ENCODE measurements around the gene ZNF217.
"Not testable (repeated sequence)": the region's sequence is repeated elsewhere in the genome, so short reads cannot be mapped to it uniquely, and the experiment has no call there.

Gene ZNF217

DNA sequence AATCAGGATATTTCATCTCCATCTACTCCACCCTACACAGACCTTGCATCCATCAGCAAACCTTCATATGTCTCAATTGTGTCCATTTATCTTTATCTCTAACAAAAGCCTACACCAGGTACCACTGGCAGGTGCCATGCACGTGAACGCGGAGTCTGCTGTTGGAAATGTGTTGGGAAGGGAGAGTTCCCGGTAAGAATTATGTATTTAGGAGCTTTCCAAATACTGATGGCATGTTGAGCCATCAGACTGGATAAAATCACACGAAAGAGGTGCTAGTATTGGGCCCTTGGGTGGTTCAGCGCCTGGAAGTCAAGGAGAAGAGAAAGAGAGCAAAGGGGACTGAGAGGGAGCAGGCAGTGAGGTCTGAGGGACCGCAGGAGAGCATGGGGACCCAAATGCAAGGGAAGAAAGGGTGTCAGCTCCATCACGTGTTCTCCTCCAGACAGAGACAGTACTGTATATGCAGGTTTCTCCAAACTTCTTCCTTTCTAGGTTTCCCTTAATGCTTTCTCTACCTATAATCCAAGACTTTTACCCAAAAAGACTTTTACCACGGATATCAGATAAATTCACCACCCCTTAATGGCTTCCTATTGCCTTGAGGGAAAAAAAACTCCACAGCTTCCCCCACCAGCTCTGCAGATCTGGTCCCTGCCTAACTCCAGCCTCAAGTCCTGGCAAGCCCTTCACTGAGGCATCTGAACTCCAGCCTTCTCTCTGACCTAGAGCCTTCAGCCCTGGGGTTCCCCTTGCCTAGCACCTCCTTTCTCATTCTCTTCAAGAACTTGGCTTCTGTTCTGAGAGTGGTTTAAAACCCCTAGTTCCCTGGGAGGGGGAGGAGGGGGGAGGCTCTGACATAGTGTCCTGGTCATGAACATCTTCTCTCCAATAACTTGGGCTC lies 4.8 kb upstream of the ZNF217 start:
- TF ChIP-seq, protein P1, sequence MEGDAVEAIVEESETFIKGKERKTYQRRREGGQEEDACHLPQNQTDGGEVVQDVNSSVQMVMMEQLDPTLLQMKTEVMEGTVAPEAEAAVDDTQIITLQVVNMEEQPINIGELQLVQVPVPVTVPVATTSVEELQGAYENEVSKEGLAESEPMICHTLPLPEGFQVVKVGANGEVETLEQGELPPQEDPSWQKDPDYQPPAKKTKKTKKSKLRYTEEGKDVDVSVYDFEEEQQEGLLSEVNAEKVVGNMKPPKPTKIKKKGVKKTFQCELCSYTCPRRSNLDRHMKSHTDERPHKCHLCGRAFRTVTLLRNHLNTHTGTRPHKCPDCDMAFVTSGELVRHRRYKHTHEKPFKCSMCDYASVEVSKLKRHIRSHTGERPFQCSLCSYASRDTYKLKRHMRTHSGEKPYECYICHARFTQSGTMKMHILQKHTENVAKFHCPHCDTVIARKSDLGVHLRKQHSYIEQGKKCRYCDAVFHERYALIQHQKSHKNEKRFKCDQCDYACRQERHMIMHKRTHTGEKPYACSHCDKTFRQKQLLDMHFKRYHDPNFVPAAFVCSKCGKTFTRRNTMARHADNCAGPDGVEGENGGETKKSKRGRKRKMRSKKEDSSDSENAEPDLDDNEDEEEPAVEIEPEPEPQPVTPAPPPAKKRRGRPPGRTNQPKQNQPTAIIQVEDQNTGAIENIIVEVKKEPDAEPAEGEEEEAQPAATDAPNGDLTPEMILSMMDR (IDR thresholded peaks at IDR 0.05; ENCODE audit: control insufficient read depth, extremely low read depth, insufficient read depth), result no peak
- no peak for DNase-seq (ENCODE audit: low read depth)
- peak overlapping the region; percentile 55 for H3K4me3 ChIP-seq (ENCODE audit: low read depth, low read length)

DNA sequence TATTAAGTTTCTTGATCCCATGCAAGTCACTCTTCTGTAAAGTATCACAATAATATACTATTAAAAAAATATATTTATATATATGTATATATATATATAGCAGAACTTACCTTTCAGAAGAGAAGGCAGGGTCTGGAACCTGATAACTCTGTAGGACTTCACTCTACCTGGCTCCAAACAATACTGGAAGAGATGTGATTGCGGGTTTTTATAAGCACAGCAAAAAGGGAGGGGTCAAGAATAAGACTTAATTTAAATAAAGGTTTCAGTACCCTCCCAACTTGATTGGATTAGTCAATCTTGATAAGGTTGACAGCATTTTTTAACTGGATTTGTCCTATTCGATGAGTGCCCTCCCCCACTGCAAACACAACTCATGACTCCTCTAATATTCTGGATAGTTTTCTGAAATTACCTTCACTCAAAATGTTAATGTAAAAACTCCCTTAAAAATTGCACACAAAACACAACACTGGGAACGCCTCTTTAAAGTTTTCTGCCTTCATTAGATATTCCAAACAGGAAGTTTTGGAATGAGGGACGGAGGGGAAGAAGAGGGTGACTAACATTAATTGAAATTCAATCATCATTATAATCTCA lies 4.0 kb upstream of the ZNF217 start:
- DNase-seq (ENCODE audit: low read depth), result peak; percentile 69
- peak overlapping the region; percentile 55 for H3K4me3 ChIP-seq (ENCODE audit: low read depth, low read length)
- TF ChIP-seq, protein P1 (IDR thresholded peaks at IDR 0.05; ENCODE audit: control insufficient read depth, extremely low read depth, insufficient read depth), result no peak

DNA sequence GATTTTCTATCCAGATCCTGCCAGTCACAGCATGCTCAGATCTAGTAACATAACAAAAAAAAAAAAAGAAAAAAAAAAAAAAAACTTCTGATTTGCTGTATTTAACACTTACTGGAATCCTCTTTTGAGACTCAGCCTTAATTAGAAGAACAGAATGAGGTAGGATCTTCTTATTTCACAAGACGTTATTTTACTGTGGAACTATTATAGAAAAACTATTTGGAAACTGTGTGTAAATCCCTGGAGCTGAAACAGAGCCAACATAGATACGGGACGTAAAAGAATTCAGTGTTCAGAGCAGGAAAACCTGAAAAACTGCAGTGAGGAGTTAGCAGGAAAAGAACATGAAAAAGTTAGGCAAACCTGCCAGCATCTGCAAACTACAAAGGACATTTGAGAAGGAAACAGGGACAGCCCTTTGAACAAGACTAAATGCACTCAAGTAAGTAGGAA lies 3.4 kb upstream of the ZNF217 start:
- H3K4me3 ChIP-seq (ENCODE audit: low read depth, low read length), result peak overlapping the region; percentile 55
- DNase-seq (ENCODE audit: low read depth), result peak; percentile 89
- TF ChIP-seq, protein P1 (IDR thresholded peaks at IDR 0.05; ENCODE audit: control insufficient read depth, extremely low read depth, insufficient read depth), result no peak

DNA sequence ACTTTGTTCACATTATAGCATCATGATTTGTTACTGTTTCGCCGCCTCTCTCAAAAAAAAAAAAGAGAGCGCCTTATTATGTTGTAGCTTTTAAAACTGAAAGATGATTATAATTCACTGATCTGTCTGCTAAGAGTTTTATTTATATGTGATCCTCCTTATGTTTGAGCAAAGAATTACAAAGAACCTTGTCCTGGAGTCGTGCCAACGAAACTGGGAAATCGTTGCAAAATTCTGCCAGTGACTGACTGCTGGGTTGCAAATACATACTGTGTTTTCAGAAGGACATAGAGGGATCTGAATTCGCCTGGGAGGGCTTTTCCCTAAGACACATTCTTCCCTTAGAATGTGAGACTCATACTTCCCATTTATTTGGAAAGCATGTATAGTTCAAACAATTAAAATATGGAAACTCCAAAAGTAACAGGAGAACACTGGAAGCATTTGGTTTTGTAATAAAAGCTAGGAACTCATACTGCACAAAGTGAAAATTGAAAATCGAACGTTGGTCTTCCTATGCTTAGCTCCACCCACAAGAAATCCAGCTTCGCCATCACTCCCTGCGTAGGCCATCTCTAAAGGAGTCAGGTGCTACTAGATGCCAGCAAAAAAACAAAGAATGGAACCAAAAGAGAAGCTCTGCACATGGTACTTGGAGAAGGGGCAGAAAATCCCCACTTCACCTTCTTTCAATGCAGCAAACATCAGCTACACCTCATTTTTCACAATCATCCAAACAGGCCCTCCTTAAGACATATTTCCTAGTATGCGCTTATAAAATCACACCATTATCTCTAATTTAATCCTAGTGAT lies 2.8 kb upstream of the ZNF217 start:
- DNase-seq (ENCODE audit: low read depth), result not testable (repeated sequence)
- peak overlapping the region; percentile 55 for H3K4me3 ChIP-seq (ENCODE audit: low read depth, low read length)

DNA sequence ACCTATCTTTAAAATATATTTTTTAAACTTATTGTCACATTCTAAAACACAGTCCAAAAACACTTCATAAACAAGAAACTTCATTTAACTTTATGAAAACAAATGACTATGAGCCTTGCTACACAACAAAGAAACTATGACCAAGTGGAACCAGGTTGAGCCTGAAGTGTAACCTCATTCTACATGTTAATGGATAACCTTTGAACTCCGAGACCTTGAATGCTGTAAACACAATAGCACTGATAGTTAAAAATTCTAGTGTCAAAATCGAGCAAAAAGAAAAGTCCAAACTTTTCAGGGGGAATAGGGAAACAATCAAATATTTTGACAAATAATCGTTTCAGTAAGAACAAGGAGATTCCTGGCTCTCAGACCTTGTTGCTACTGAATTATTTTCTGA lies 2.1 kb upstream of the ZNF217 start:
- H3K4me3 ChIP-seq (ENCODE audit: low read depth, low read length), result peak overlapping the region; percentile 55

GRCh38 chr20:53595018-53595378 lies 1.4 kb upstream of the ZNF217 start:
- DNase-seq (ENCODE audit: low read depth), result no peak
- TF ChIP-seq, protein P1 (IDR thresholded peaks at IDR 0.05; ENCODE audit: control insufficient read depth, extremely low read depth, insufficient read depth), result no peak
- H3K4me3 ChIP-seq (ENCODE audit: low read depth, low read length), result peak overlapping the region; percentile 55

More for the DNA sequence above, 2.1 kb upstream of the ZNF217 start:
- not testable (repeated sequence) for DNase-seq (ENCODE audit: low read depth)

- TF ChIP-seq, protein P1 (IDR thresholded peaks at IDR 0.05; ENCODE audit: control insufficient read depth, extremely low read depth, insufficient read depth), result peak; percentile 13; the same call in 1 of the 2 replicates
- no peak for DNase-seq (ENCODE audit: low read depth)
- H3K4me3 ChIP-seq (ENCODE audit: low read depth, low read length), result peak overlapping the region; percentile 74
Observed at GRCh38 chr20:53594068-53595017, 704 bp upstream of the ZNF217 start.
